Activated naive CD8-positive, alpha-beta T cell treated with anti-CD3 and anti-CD28 coated beads for 36 hours (primary cell): ENCODE measurements around the gene FMO2. TPM values are rescaled to one million over a fixed set of nuclear protein-coding genes. Genes with fewer than 3 reads are reported as not detected.
A peak's percentile ranks its signal among the peaks of the same experiment; 100 is the strongest.

Experiments
- DNase-seq: peaks from one replicate; pipeline ENCODE4 v3.0.0; 2021
- H3K27ac Mint-ChIP-seq: one replicate; pipeline ENCODE4 v1.8.0; 2022; ENCODE audit warnings: mild to moderate bottlenecking, moderate library complexity, mixed read lengths
- H3K27me3 Mint-ChIP-seq: one replicate; pipeline ENCODE4 v1.8.0; 2022; ENCODE audit warnings: mild to moderate bottlenecking, mixed read lengths
- H3K36me3 Mint-ChIP-seq: one replicate; pipeline ENCODE4 v1.8.0; 2021; ENCODE audit warnings: mild to moderate bottlenecking, mixed read lengths
- H3K4me1 Mint-ChIP-seq: one replicate; pipeline ENCODE4 v1.8.0; 2021; ENCODE audit warnings: mixed read lengths
- H3K4me3 Mint-ChIP-seq: one replicate; pipeline ENCODE4 v1.8.0; 2022; ENCODE audit warnings: mild to moderate bottlenecking, moderate library complexity, mixed read lengths
- H3K9me3 Mint-ChIP-seq: one replicate; pipeline ENCODE4 v1.8.0; 2022; ENCODE audit warnings: mixed read lengths
- total RNA-seq, 2 experiments: library from RNA; stranded (reverse); gene quantifications; one replicate each; pipeline ENCODE4 v1.2.3, GENCODE V29; 2021

FMO2 gene
- total RNA-seq, 2 experiments from 2014 or later, result not detected

- H3K9me3 Mint-ChIP-seq, result no peaks in the 10 kb centered on the region
- peak overlapping the region; percentile 80 for H3K4me3 Mint-ChIP-seq
- H3K36me3 Mint-ChIP-seq, result no peaks in the 10 kb centered on the region
- H3K27me3 Mint-ChIP-seq, result peaks cover 57% of the 10 kb centered on the region
- DNase-seq, result no peak
- H3K4me1 Mint-ChIP-seq, result peaks cover 8% of the 10 kb centered on the region
- H3K27ac Mint-ChIP-seq, result no peak overlapping the region
Observed at GRCh38 chr1:171251952-171252300, 66.8 kb downstream of the FMO2 start.

GRCh38 chr1:171252482-171252881, 67.4 kb downstream of the FMO2 start:
- H3K27me3 Mint-ChIP-seq, result peaks cover 57% of the 10 kb centered on the region

GRCh38 chr1:171254859-171255258, 69.8 kb downstream of the FMO2 start:
- Mint-ChIP-seq H3K9me3 (no peaks in the 10 kb centered on the region), H3K4me1 (peaks cover 8% of the 10 kb centered on the region), H3K36me3 (no peaks in the 10 kb centered on the region), H3K4me3 (no peak overlapping the region), H3K27me3 (peaks cover 49% of the 10 kb centered on the region), H3K27ac (no peak overlapping the region)
- no peak for DNase-seq

More at GRCh38 chr1:171252482-171252881, 67.4 kb downstream of the FMO2 start:
- no peak for DNase-seq
- peaks cover 8% of the 10 kb centered on the region for H3K4me1 Mint-ChIP-seq
- H3K4me3 Mint-ChIP-seq, result peak overlapping the region; percentile 38
- H3K9me3 Mint-ChIP-seq, result no peaks in the 10 kb centered on the region
- H3K36me3 Mint-ChIP-seq, result no peaks in the 10 kb centered on the region
- H3K27ac Mint-ChIP-seq, result no peak overlapping the region

GRCh38 chr1:171256940-171257606, 72.0 kb downstream of the FMO2 start:
- no peak overlapping the region for H3K4me3 Mint-ChIP-seq
- no peaks in the 10 kb centered on the region for H3K9me3 Mint-ChIP-seq
- H3K4me1 Mint-ChIP-seq, result peaks cover 5% of the 10 kb centered on the region
- H3K27ac Mint-ChIP-seq, result no peak overlapping the region
- H3K27me3 Mint-ChIP-seq, result peaks cover 33% of the 10 kb centered on the region
- H3K36me3 Mint-ChIP-seq, result no peaks in the 10 kb centered on the region
- no peak for DNase-seq

GRCh38 chr1:171257607-171258076, 72.5 kb downstream of the FMO2 start:
- H3K4me3 Mint-ChIP-seq, result no peak overlapping the region
- DNase-seq, result no peak
- H3K4me1 Mint-ChIP-seq, result peaks cover 1% of the 10 kb centered on the region
- H3K27ac Mint-ChIP-seq, result no peak overlapping the region
- H3K36me3 Mint-ChIP-seq, result no peaks in the 10 kb centered on the region
- H3K27me3 Mint-ChIP-seq, result peaks cover 28% of the 10 kb centered on the region
- H3K9me3 Mint-ChIP-seq, result no peaks in the 10 kb centered on the region

GRCh38 chr1:171258429-171258828, 73.3 kb downstream of the FMO2 start:
- Mint-ChIP-seq H3K27ac (no peak overlapping the region), H3K36me3 (no peaks in the 10 kb centered on the region), H3K27me3 (peaks cover 22% of the 10 kb centered on the region), H3K9me3 (no peaks in the 10 kb centered on the region), H3K4me1 (no peaks in the 10 kb centered on the region), H3K4me3 (no peak overlapping the region)
- DNase-seq, result no peak

- no peaks in the 10 kb centered on the region for H3K4me1 Mint-ChIP-seq
- no peaks in the 10 kb centered on the region for H3K36me3 Mint-ChIP-seq
- H3K4me3 Mint-ChIP-seq, result no peak overlapping the region
- peaks cover 17% of the 10 kb centered on the region for H3K27me3 Mint-ChIP-seq
- no peaks in the 10 kb centered on the region for H3K9me3 Mint-ChIP-seq
- no peak overlapping the region for H3K27ac Mint-ChIP-seq
- DNase-seq, result no peak
Observed at GRCh38 chr1:171258943-171259342, 73.8 kb downstream of the FMO2 start.

Other genes starting within 250 kb of the FMO2 start
- gene MROH9, start 249.8 kb upstream of the FMO2 start, total RNA-seq, result not detected
- gene FMO3, start 94.4 kb upstream of the FMO2 start, total RNA-seq, result not detected
- gene FMO1, start 63.2 kb downstream of the FMO2 start, total RNA-seq, result not detected
- gene FMO4, start 128.9 kb downstream of the FMO2 start, total RNA-seq, result 1 to 10 TPM; 1.9 to 2.7 TPM